ENCODE results near the gene AMPD3.

Gene AMPD3

DNA sequence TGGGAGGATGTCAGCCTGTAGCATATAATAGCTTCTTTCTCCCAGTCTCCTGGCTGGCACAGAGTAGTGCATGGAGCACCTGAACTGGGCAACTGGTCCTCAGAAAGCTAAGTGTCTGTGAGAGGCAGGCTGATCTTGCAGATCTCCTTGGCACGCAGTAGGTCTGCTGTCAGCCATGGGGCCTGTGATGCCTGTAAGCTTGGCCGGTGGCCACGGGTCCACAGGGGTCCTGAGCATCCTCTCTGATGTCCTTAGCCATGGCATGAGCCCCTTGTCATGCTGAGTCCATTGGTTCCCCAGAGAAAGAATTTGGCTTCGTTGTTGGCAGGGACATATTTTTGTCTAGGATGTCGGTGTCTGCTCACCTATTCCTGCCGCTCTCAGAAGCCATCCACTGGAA, 25.0 kb downstream of the AMPD3 start:
- H3K36me3 ChIP-seq (ENCODE audit: insufficient read depth): no peaks in the 10 kb centered on the region

DNA sequence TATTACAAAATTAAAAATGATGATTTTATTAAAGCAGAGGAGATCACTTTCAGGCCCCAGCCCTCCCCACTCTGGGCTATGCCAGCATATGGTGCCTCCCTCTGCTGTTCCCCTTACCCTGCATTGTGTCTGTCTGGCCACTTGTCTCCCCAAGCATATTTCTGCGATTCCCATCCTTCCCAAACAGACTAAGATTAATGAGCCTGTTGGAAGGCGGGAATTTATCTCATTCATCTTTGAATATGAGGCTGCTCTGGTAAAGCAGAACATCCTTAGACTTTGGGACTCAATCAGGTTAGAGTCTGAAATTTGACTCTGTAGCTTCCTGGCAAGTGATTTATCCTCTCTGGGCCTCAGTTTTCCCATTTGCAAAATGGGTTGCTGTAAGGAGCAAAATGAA, 25.7 kb downstream of the AMPD3 start:
- Histone ChIP-seq H3K4me3 (IDR thresholded peaks at IDR 0.05; ENCODE audit: insufficient read depth, low read depth, low read length) (no peak overlapping the region), H4K20me1 (ENCODE audit: insufficient read depth) (no peaks in the 10 kb centered on the region), H3K4me1 (ENCODE audit: low read depth, poor library complexity, severe bottlenecking) (no peaks in the 10 kb centered on the region), H3K4me2 (no peak overlapping the region), H3K27me3 (ENCODE audit: insufficient read depth, low read depth) (no peaks in the 10 kb centered on the region), H3K9ac (no peak overlapping the region), H2AFZ (ENCODE audit: low read depth) (no peak overlapping the region), H3K36me3 (ENCODE audit: insufficient read depth) (no peaks in the 10 kb centered on the region), H3K27ac (no peak overlapping the region), H3K79me2 (ENCODE audit: insufficient read depth, low read depth) (no peaks in the 10 kb centered on the region)
- TF ChIP-seq, protein P1, sequence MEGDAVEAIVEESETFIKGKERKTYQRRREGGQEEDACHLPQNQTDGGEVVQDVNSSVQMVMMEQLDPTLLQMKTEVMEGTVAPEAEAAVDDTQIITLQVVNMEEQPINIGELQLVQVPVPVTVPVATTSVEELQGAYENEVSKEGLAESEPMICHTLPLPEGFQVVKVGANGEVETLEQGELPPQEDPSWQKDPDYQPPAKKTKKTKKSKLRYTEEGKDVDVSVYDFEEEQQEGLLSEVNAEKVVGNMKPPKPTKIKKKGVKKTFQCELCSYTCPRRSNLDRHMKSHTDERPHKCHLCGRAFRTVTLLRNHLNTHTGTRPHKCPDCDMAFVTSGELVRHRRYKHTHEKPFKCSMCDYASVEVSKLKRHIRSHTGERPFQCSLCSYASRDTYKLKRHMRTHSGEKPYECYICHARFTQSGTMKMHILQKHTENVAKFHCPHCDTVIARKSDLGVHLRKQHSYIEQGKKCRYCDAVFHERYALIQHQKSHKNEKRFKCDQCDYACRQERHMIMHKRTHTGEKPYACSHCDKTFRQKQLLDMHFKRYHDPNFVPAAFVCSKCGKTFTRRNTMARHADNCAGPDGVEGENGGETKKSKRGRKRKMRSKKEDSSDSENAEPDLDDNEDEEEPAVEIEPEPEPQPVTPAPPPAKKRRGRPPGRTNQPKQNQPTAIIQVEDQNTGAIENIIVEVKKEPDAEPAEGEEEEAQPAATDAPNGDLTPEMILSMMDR (conservative IDR thresholded peaks at IDR 0.05; ENCODE audit: low read depth, low read length): no peak

More for the DNA sequence above, 25.0 kb downstream of the AMPD3 start:
- Histone ChIP-seq H3K4me3 (IDR thresholded peaks at IDR 0.05; ENCODE audit: insufficient read depth, low read depth, low read length) (no peak overlapping the region), H3K9ac (no peak overlapping the region), H3K4me1 (ENCODE audit: low read depth, poor library complexity, severe bottlenecking) (no peaks in the 10 kb centered on the region), H3K4me2 (no peak overlapping the region), H3K79me2 (ENCODE audit: insufficient read depth, low read depth) (no peaks in the 10 kb centered on the region), H2AFZ (ENCODE audit: low read depth) (no peak overlapping the region), H3K27ac (no peak overlapping the region), H4K20me1 (ENCODE audit: insufficient read depth) (no peaks in the 10 kb centered on the region), H3K27me3 (ENCODE audit: insufficient read depth, low read depth) (no peaks in the 10 kb centered on the region)
- TF ChIP-seq, protein P1 (conservative IDR thresholded peaks at IDR 0.05; ENCODE audit: low read depth, low read length): no peak

DNA sequence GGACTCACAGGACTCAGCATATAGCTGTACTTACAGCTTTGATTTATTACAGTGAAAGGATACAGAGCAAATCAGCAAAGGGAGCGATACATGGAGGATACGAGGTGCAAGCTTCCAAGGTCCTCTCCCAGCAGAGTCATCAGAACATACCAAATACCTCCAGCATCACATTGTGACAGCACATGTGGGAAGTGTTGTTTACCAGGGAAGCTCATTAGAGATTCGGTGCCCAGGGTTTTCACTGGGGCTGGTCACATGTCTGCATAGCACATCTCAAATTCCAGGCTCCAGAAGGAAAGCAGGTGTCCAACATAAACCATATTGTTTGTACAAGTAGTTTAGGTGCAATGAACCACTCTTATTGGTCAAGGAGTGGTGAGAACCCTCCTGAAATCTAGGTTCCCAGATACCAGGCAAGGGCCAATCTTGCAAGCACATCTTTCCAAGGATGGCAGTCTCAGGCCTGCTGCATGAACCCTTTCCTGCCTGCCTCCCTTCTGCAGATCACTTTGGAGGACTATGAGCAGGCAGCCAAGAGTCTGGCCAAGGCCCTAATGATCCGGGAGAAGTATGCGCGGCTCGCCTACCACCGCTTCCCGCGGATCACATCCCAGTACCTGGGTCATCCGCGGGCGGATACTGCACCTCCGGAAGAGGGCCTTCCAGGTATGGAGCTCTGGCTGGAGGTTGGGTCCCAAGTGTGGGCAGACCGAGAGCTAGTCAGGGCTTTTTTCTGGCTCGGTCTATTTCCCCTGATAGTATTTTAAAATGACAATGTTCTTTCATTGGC, 26.7 kb downstream of the AMPD3 start:
- no peaks in the 10 kb centered on the region for H3K27me3 ChIP-seq (ENCODE audit: insufficient read depth, low read depth)
- H3K4me2 ChIP-seq: no peak overlapping the region
- H2AFZ ChIP-seq (ENCODE audit: low read depth): no peak overlapping the region
- H3K27ac ChIP-seq: no peak overlapping the region
- H3K9ac ChIP-seq: no peak overlapping the region
- no peak overlapping the region for H3K4me3 ChIP-seq (IDR thresholded peaks at IDR 0.05; ENCODE audit: insufficient read depth, low read depth, low read length)
- H3K36me3 ChIP-seq (ENCODE audit: insufficient read depth): no peaks in the 10 kb centered on the region
- no peaks in the 10 kb centered on the region for H4K20me1 ChIP-seq (ENCODE audit: insufficient read depth)
- TF ChIP-seq, protein P1 (conservative IDR thresholded peaks at IDR 0.05; ENCODE audit: low read depth, low read length): no peak
- no peaks in the 10 kb centered on the region for H3K79me2 ChIP-seq (ENCODE audit: insufficient read depth, low read depth)
- H3K4me1 ChIP-seq (ENCODE audit: low read depth, poor library complexity, severe bottlenecking): no peaks in the 10 kb centered on the region

DNA sequence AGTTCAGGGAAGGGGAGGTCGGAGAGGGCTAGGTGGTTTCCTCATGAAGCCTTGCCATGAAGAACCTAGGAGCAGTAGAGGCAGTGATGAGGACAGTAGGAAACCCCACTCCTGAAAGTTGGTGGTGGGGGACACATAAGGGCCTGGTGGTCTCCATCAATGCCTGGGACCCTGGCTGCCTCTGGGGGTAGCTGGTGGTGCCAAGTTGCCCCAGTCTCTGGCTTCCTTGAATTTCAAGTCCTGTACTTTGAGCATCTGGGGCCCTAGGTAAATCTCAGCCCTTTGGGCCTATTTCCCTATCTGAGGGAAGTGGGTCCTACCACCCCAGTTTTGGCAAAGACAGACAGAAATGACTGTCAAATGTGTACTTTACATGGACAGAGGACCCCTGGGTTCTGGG, 28.1 kb downstream of the AMPD3 start:
- Histone ChIP-seq H3K27me3 (ENCODE audit: insufficient read depth, low read depth) (no peaks in the 10 kb centered on the region), H3K79me2 (ENCODE audit: insufficient read depth, low read depth) (no peaks in the 10 kb centered on the region), H3K36me3 (ENCODE audit: insufficient read depth) (no peaks in the 10 kb centered on the region), H2AFZ (ENCODE audit: low read depth) (no peak overlapping the region), H3K27ac (no peak overlapping the region), H4K20me1 (ENCODE audit: insufficient read depth) (no peaks in the 10 kb centered on the region), H3K4me1 (ENCODE audit: low read depth, poor library complexity, severe bottlenecking) (no peaks in the 10 kb centered on the region), H3K4me2 (no peak overlapping the region), H3K4me3 (IDR thresholded peaks at IDR 0.05; ENCODE audit: insufficient read depth, low read depth, low read length) (no peak overlapping the region), H3K9ac (no peak overlapping the region)
- TF ChIP-seq, protein P1 (conservative IDR thresholded peaks at IDR 0.05; ENCODE audit: low read depth, low read length): no peak
